ENCODE data around the gene RAB11FIP4.

RAB11FIP4 gene

GRCh38 chr17:31480067-31480466 is 88.6 kb downstream of the RAB11FIP4 start:
- Histone ChIP-seq H3K36me3 (ENCODE audit: low read length) (no peaks in the 10 kb centered on the region), H3F3A (ENCODE audit: insufficient read depth) (no peaks in the 10 kb centered on the region), H3K27me3 (ENCODE audit: low read length) (no peaks in the 10 kb centered on the region), H3K79me2 (ENCODE audit: insufficient read depth, low read length) (no peaks in the 10 kb centered on the region), H3K9me3 (ENCODE audit: insufficient read depth, low read length) (no peaks in the 10 kb centered on the region), H3K9me2 (replicated peaks; ENCODE audit: insufficient read depth, low read length) (no peaks in the 10 kb centered on the region), H3K4me3 (ENCODE audit: insufficient read depth, low read length, poor library complexity, severe bottlenecking) (no peak overlapping the region), H4K20me1 (ENCODE audit: low read depth, low read length) (no peaks in the 10 kb centered on the region), H3K9ac (ENCODE audit: low read length) (no peak overlapping the region), H3K4me2 (ENCODE audit: low read depth, low read length, poor library complexity, severe bottlenecking) (no peak overlapping the region), H3K27ac (ENCODE audit: low read depth, low read length) (no peak overlapping the region), H2AFZ (ENCODE audit: low read depth, low read length, severe bottlenecking) (no peak overlapping the region)
- TF ChIP-seq EZH2phosphoT487 (conservative IDR thresholded peaks at IDR 0.05; ENCODE audit: low read length) = no peak
- TF ChIP-seq, protein P1, sequence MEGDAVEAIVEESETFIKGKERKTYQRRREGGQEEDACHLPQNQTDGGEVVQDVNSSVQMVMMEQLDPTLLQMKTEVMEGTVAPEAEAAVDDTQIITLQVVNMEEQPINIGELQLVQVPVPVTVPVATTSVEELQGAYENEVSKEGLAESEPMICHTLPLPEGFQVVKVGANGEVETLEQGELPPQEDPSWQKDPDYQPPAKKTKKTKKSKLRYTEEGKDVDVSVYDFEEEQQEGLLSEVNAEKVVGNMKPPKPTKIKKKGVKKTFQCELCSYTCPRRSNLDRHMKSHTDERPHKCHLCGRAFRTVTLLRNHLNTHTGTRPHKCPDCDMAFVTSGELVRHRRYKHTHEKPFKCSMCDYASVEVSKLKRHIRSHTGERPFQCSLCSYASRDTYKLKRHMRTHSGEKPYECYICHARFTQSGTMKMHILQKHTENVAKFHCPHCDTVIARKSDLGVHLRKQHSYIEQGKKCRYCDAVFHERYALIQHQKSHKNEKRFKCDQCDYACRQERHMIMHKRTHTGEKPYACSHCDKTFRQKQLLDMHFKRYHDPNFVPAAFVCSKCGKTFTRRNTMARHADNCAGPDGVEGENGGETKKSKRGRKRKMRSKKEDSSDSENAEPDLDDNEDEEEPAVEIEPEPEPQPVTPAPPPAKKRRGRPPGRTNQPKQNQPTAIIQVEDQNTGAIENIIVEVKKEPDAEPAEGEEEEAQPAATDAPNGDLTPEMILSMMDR (IDR thresholded peaks at IDR 0.05; ENCODE audit: insufficient read depth, low read length, poor library complexity, severe bottlenecking) = no peak

DNA sequence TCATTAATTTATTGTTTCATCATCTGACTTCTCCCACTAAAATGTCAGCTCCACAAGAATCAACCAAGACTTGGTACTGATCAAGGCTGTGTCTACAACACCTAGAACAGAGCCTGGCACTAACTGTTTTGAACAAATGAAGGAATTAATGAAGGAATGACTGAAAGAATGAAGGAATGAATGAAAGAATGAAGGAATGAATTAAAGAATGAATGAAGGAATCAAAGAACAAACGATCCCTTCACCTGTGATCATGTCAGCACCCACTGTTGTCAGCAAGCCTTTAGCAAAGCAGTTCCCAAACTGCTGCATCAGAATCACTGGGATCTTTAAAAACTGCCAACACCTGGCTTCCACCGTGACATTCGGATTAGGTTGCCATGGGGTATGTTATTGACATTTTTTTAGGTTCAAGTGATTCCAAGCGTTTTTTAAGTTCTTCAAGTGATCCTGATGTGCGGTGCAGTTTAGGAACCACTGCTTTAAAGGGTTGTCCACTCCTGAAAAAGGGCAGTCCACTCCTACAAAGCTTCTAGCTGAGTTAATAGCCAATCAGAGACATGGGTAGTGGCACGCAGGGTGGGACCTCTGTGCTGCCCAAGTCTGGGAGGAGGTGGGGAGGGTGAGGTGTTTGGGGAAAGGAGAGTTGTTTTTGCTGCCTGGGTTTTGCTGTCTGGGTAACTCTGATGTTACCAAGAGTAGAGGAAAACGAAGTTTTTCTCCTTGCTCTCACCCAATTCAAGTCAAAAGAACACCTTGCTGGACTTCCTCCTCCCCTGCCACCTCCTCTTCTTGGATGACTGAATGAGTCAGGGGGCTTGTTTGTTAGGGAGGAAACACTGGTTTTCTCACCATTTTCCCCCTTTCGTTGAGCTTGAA is 89.7 kb downstream of the RAB11FIP4 start:
- no peaks in the 10 kb centered on the region for H3K27me3 ChIP-seq (ENCODE audit: low read length)
- H3K36me3 ChIP-seq (ENCODE audit: low read length) = no peaks in the 10 kb centered on the region
- H3K9ac ChIP-seq (ENCODE audit: low read length) = no peak overlapping the region
- H3K9me3 ChIP-seq (ENCODE audit: insufficient read depth, low read length) = no peaks in the 10 kb centered on the region
- no peak overlapping the region for H3K4me3 ChIP-seq (ENCODE audit: insufficient read depth, low read length, poor library complexity, severe bottlenecking)
- H4K20me1 ChIP-seq (ENCODE audit: low read depth, low read length) = no peaks in the 10 kb centered on the region
- TF ChIP-seq EZH2phosphoT487 (conservative IDR thresholded peaks at IDR 0.05; ENCODE audit: low read length) = no peak
- TF ChIP-seq, protein P1 (IDR thresholded peaks at IDR 0.05; ENCODE audit: insufficient read depth, low read length, poor library complexity, severe bottlenecking) = no peak
- H3K27ac ChIP-seq (ENCODE audit: low read depth, low read length) = no peak overlapping the region
- no peak overlapping the region for H3K4me2 ChIP-seq (ENCODE audit: low read depth, low read length, poor library complexity, severe bottlenecking)
- H2AFZ ChIP-seq (ENCODE audit: low read depth, low read length, severe bottlenecking) = no peak overlapping the region
- no peaks in the 10 kb centered on the region for H3F3A ChIP-seq (ENCODE audit: insufficient read depth)
- H3K9me2 ChIP-seq (replicated peaks; ENCODE audit: insufficient read depth, low read length) = no peaks in the 10 kb centered on the region
- H3K79me2 ChIP-seq (ENCODE audit: insufficient read depth, low read length) = no peaks in the 10 kb centered on the region

- Histone ChIP-seq H3K4me3 (ENCODE audit: insufficient read depth, low read length, poor library complexity, severe bottlenecking) (no peak overlapping the region), H3K4me2 (ENCODE audit: low read depth, low read length, poor library complexity, severe bottlenecking) (no peak overlapping the region), H3K9ac (ENCODE audit: low read length) (no peak overlapping the region), H3K36me3 (ENCODE audit: low read length) (no peaks in the 10 kb centered on the region), H3K27ac (ENCODE audit: low read depth, low read length) (no peak overlapping the region), H2AFZ (ENCODE audit: low read depth, low read length, severe bottlenecking) (no peak overlapping the region), H3K9me3 (ENCODE audit: insufficient read depth, low read length) (no peaks in the 10 kb centered on the region), H4K20me1 (ENCODE audit: low read depth, low read length) (no peaks in the 10 kb centered on the region), H3F3A (ENCODE audit: insufficient read depth) (no peaks in the 10 kb centered on the region), H3K79me2 (ENCODE audit: insufficient read depth, low read length) (no peaks in the 10 kb centered on the region), H3K27me3 (ENCODE audit: low read length) (no peaks in the 10 kb centered on the region), H3K9me2 (replicated peaks; ENCODE audit: insufficient read depth, low read length) (no peaks in the 10 kb centered on the region)
- TF ChIP-seq, protein P1 (IDR thresholded peaks at IDR 0.05; ENCODE audit: insufficient read depth, low read length, poor library complexity, severe bottlenecking) = no peak
- no peak for TF ChIP-seq EZH2phosphoT487 (conservative IDR thresholded peaks at IDR 0.05; ENCODE audit: low read length)
Observed at GRCh38 chr17:31481783-31482081, 90.3 kb downstream of the RAB11FIP4 start.
